Ovary (tissue), 3 donors: ENCODE measurements around the gene LRRC36.

Source experiments
- EP300 ChIP-seq: sonication (generic); formaldehyde crosslinking; IDR thresholded peaks from one replicate; pipeline ENCODE4 v1.6.1; 2017; ENCODE audit warnings: antibody characterized with exemption
- POLR2A ChIP-seq: fragments of 450-650 bp; IDR thresholded peaks from one replicate; pipeline ENCODE4 v1.6.1; 2017; ENCODE audit warnings: antibody characterized with exemption, mild to moderate bottlenecking, moderate library complexity
- TF ChIP-seq, protein P1 (sequence below), 3 donors: fragments of 450-650 bp in 2 of 3; fragments of 200-600 bp in 1 of 3; IDR thresholded peaks; one replicate each; pipeline versions ENCODE4 v1.5.1 to v1.8.0; 2016 to 2022; ENCODE audit warnings: antibody characterized with exemption in 3 of 3, mild to moderate bottlenecking in 1 of 3
- donor health status: DM: no; HTN: no; CAD: no.

DNA sequence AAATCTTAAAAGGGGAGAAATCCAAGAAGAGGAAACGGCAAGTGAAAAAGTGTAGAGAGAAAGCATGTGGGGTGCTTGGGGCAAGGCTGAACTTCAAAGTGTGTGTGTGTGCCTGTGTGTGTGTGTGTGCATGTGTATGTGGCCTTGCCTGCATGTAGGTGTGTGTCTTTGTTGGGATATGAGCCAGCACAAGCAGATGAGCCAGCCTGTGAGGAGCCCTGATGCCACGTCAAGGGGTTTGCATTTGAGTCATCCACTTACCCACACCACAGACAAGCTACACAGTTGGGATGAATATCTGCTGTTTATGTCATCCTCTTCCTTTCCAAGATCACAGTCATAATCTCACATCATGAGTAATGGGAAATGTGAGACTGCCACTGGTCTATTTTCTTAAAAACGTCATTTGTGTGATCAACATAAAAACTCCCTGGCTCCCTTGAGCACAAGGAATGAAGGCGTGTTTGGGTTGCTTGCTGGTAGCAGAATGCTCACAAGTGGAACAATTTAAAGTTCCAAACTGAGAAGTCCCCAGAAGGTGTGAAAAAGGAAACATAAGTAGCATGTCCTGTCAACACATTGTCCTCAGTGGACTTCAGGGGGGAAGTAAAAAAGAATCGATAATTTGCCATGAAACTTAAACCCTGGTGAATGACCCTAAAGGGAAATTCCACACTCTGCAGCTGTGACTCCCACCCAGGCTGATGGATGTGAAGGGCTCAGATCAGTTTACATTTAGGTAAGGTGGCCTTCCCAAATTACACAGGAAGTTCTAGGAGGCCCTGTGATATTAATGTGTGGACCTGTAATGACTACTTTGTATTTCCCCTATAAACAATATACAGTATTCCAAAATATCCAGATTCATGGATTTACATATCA lies 14.8 kb upstream of the LRRC36 start:
- TF ChIP-seq POLR2A, result no peak
- TF ChIP-seq, protein P1, sequence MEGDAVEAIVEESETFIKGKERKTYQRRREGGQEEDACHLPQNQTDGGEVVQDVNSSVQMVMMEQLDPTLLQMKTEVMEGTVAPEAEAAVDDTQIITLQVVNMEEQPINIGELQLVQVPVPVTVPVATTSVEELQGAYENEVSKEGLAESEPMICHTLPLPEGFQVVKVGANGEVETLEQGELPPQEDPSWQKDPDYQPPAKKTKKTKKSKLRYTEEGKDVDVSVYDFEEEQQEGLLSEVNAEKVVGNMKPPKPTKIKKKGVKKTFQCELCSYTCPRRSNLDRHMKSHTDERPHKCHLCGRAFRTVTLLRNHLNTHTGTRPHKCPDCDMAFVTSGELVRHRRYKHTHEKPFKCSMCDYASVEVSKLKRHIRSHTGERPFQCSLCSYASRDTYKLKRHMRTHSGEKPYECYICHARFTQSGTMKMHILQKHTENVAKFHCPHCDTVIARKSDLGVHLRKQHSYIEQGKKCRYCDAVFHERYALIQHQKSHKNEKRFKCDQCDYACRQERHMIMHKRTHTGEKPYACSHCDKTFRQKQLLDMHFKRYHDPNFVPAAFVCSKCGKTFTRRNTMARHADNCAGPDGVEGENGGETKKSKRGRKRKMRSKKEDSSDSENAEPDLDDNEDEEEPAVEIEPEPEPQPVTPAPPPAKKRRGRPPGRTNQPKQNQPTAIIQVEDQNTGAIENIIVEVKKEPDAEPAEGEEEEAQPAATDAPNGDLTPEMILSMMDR (IDR thresholded peaks at IDR 0.05), result no peak
- no peak for TF ChIP-seq EP300
